Transverse colon (tissue), 4 donors: ENCODE data around the gene AGXT. TPM values are rescaled to one million over a fixed set of nuclear protein-coding genes. Genes with fewer than 3 reads are reported as not detected.

ENCODE experiments used
- DNase-seq: peaks from one replicate; pipeline ENCODE4 v3.0.0-alpha.2; 2019
- H3K27ac ChIP-seq, 4 donors: fragments of 200-600 bp; sonication (generic); 2 replicates each; pipeline ENCODE4 v1.5.1; 2016 to 2018; ENCODE audit warnings: inconsistent platforms in 4 of 4
- H3K27me3 ChIP-seq: fragments of 200-600 bp; sonication (generic); 2 replicates; pipeline ENCODE4 v1.5.1; 2017; ENCODE audit warnings: inconsistent platforms
- H3K36me3 ChIP-seq, 4 donors: fragments of 200-600 bp; sonication (generic); 2 replicates each; pipeline ENCODE4 v1.5.1; 2017 to 2019; ENCODE audit warnings: inconsistent platforms in 4 of 4
- H3K4me1 ChIP-seq, 4 donors: fragments of 200-600 bp; sonication (generic); 2 replicates each; pipeline ENCODE4 v1.5.1; 2017 to 2020; ENCODE audit warnings: inconsistent platforms in 4 of 4
- H3K4me3 ChIP-seq, 4 donors: fragments of 200-600 bp; sonication (generic); 1 replicate in 1 of 4; 2 replicates in 3 of 4; pipeline versions ENCODE4 v1.5.1 to v1.6.1; 2017 to 2019; ENCODE audit warnings: inconsistent platforms in 4 of 4
- H3K9me3 ChIP-seq, 2 donors: fragments of 200-600 bp; sonication (generic); 2 replicates each; pipeline ENCODE4 v1.5.1; 2017 to 2019; ENCODE audit warnings: inconsistent platforms in 2 of 2
- CTCF ChIP-seq, 5 experiments: fragments of 200-600 bp in 3 of 5; fragments of 450-650 bp in 2 of 5; sonication (generic) in 3 of 5; IDR thresholded peaks; 1 replicate in 2 of 5; 2 replicates in 3 of 5; pipeline ENCODE4 v1.5.1; 2016 to 2017; ENCODE audit warnings: antibody characterized with exemption in 5 of 5, inconsistent platforms in 3 of 5, mild to moderate bottlenecking in 2 of 5, moderate library complexity in 1 of 5
- EP300 ChIP-seq: sonication (generic); formaldehyde crosslinking; IDR thresholded peaks from one replicate; pipeline ENCODE4 v1.6.1; 2017; ENCODE audit warnings: antibody characterized with exemption, low read depth
- POLR2A ChIP-seq: fragments of 450-650 bp; IDR thresholded peaks from one replicate; pipeline ENCODE4 v1.6.1; 2016; ENCODE audit warnings: antibody characterized with exemption, mild to moderate bottlenecking, moderate library complexity
- POLR2AphosphoS5 ChIP-seq, 3 donors: sonication (generic); formaldehyde crosslinking; IDR thresholded peaks; one replicate each; pipeline ENCODE4 v1.6.1; 2016; ENCODE audit warnings: antibody characterized with exemption in 3 of 3
- WGBS, 2 donors: methylation state at CpG; one replicate each; pipeline ENCODE4 v1.1.5; 2018; ENCODE audit warnings: low coverage in 1 of 2; 5-methylcytosine and 5-hydroxymethylcytosine counted together
- in situ Hi-C, 4 donors: fragments of 200-750 bp; cut with MboI; loops; one replicate each; pipeline versions ENCODE4 v1.15.0 to v1.15.1; 2017; ENCODE audit warnings: low sequenced_read_pairs in 3 of 4, low pct_ligation_motif_present in 1 of 4, low pct_unique_long_range_greater_than_20kb in 1 of 4
- intact Hi-C: fragments of 100-400 bp; cut with DNase I; formaldehyde crosslinking; loops from one replicate; pipeline ENCODE4 v1.15.1; 2023; ENCODE audit warnings: low total_unique reads
- total RNA-seq, 4 donors: library from RNA; depleted of rRNA; stranded (reverse); fragments of >200 nt; gene quantifications; one replicate each; pipeline ENCODE4 v1.1.0, GENCODE V29; 2016

AGXT gene
- total RNA-seq, 4 donors from 2014 or later, result 0.32 to 2.2 (median 0.82) TPM; not detected in 1

GRCh38 chr2:240921311-240921994 is 52.8 kb downstream of the AGXT start:
- WGBS, 2 donors, result 68% methylated on average over 13 of the region's 13 CpGs; no CpG with 5 or more reads in 1 of the 2 donors
- in situ Hi-C loops, result no loop called here
- intact Hi-C loops, result no loop called here
- H3K27me3 ChIP-seq, result peaks cover 5% of the 10 kb centered on the region
- peak overlapping the region in 2 of 4 donors; percentile 33 to 48 for H3K27ac ChIP-seq
- no peaks in the 10 kb centered on the region for H3K36me3 ChIP-seq
- no peaks in the 10 kb centered on the region for H3K9me3 ChIP-seq
- peak; percentile 24 for DNase-seq
- H3K4me1 ChIP-seq, result peaks cover 0 to 6% (median 2%) of the 10 kb centered on the region in 4 donors
- no peak overlapping the region for H3K4me3 ChIP-seq
- TF ChIP-seq POLR2A, result no peak
- no peak for TF ChIP-seq POLR2AphosphoS5 (IDR thresholded peaks at IDR 0.05)
- TF ChIP-seq CTCF (IDR thresholded peaks at IDR 0.05), result no peak
- TF ChIP-seq EP300, result no peak

GRCh38 chr2:240921995-240922244 is 53.3 kb downstream of the AGXT start:
- H3K36me3 ChIP-seq, result no peaks in the 10 kb centered on the region
- in situ Hi-C loops (no loop called here), intact Hi-C loops (no loop called here)
- no peak for DNase-seq
- no peaks in the 10 kb centered on the region for H3K9me3 ChIP-seq
- H3K27me3 ChIP-seq, result no peaks in the 10 kb centered on the region
- peaks cover 0 to 4% (median 1%) of the 10 kb centered on the region in 4 donors for H3K4me1 ChIP-seq
- no peak for TF ChIP-seq EP300
- H3K27ac ChIP-seq, result no peak overlapping the region
- no peak overlapping the region for H3K4me3 ChIP-seq
- 64% methylated on average over 1 of the region's 1 CpG; no CpG with 5 or more reads in 1 of the 2 donors for WGBS, 2 donors

- 74% methylated on average over 12 of the region's 18 CpGs; no CpG with 5 or more reads in 1 of the 2 donors for WGBS, 2 donors
- Histone ChIP-seq H3K27ac (no peak overlapping the region), H3K4me1 (peaks cover 0 to 4% (median 0%) of the 10 kb centered on the region in 4 donors), H3K9me3 (no peaks in the 10 kb centered on the region), H3K36me3 (no peaks in the 10 kb centered on the region), H3K27me3 (no peaks in the 10 kb centered on the region), H3K4me3 (no peak overlapping the region)
- DNase-seq, result peak; percentile 5
- in situ Hi-C loops (no loop called here), intact Hi-C loops (no loop called here)
- TF ChIP-seq POLR2AphosphoS5 (IDR thresholded peaks at IDR 0.05) (no peak), CTCF (IDR thresholded peaks at IDR 0.05) (no peak), POLR2A (no peak), EP300 (no peak)
These were observed 53.8 kb downstream of the AGXT start for GRCh38 chr2:240922245-240922981.

DNA sequence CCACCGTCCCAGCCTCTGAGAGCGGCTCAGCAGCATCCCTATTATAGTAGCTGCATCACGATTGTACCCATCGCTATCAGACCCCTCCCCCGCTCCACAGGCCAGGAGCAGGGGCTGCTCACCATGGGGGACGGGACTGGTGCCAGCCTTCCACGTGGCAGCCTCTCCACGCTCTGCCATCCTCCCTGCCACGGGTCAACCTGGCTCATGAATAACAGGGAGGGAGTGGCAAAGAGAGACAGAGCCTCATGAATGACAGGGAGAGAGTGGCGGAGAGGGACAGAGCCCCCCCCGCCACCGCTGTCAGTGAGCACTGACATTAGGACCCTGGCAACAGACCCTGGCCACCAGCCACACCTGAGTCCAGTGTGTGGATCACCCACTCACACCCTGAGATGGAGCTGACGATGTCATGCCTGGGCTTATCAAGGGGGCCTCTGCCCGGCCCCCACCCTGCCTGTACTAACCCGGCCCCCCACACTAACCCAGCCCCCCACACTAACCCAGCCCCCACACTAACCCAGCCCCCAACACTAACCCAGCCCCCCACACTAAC is 54.4 kb downstream of the AGXT start:
- H3K36me3 ChIP-seq, result no peaks in the 10 kb centered on the region
- no peak overlapping the region for H3K27ac ChIP-seq
- WGBS, 2 donors, result 47 to 100% methylated on average over 1 to 10 of the region's 15 CpGs
- H3K9me3 ChIP-seq, result no peaks in the 10 kb centered on the region
- no peak for DNase-seq
- no peaks in the 10 kb centered on the region for H3K27me3 ChIP-seq
- H3K4me3 ChIP-seq, result no peak overlapping the region
- intact Hi-C loops (no loop called here), in situ Hi-C loops (no loop called here)
- TF ChIP-seq EP300, result no peak
- no peak for TF ChIP-seq POLR2A
- H3K4me1 ChIP-seq, result peaks cover 0 to 4% (median 0%) of the 10 kb centered on the region in 4 donors

GRCh38 chr2:240925191-240925567 is 56.6 kb downstream of the AGXT start:
- in situ Hi-C loops (no loop called here), intact Hi-C loops (no loop called here)
- no peaks in the 10 kb centered on the region for H3K27me3 ChIP-seq
- peak; percentile 2 for DNase-seq
- no peaks in the 10 kb centered on the region for H3K36me3 ChIP-seq
- no peaks in the 10 kb centered on the region for H3K9me3 ChIP-seq
- WGBS, 2 donors, result 76% methylated on average over 14 of the region's 14 CpGs; no CpG with 5 or more reads in 1 of the 2 donors
- no peak overlapping the region for H3K27ac ChIP-seq
- TF ChIP-seq POLR2A, result no peak
- TF ChIP-seq EP300, result no peak
- TF ChIP-seq CTCF (IDR thresholded peaks at IDR 0.05), result no peak
- H3K4me1 ChIP-seq, result peaks cover 0 to 4% (median 0%) of the 10 kb centered on the region in 4 donors
- no peak overlapping the region for H3K4me3 ChIP-seq
